NCI-H524 treated with DMSO at 0.1 percent for 48 hours (cell line): ENCODE results near the gene EPB41L3.
A peak's percentile ranks its signal among the peaks of the same experiment; 100 is the strongest.

Source experiments
- DNase-seq: peaks from one replicate; lab custom pipeline; 2025; lab: John Stamatoyannopoulos, UW

EPB41L3 gene

GRCh38 chr18:5451871-5452270, 91.9 kb downstream of the EPB41L3 start:
- DNase-seq, result no peak

DNA sequence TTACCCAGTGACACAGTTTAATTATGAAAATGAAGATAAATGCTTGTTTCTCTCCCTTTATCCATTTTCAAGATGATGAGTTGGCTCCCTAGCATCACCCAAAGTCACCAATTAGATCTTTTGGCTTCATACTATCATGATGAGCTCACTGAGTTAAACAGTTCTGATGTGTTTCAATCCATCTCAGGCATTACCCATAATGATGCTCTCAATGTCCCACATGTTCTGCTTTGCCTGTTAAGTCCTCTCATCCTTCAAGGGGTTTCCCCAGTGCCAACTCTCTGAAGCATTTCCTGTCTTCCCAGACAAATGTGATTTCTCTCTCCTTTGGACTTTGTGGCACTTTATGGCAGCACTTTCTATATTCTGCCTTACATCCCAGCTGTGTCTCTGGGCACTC, 92.6 kb downstream of the EPB41L3 start:
- no peak for DNase-seq

GRCh38 chr18:5449858-5450509, 93.8 kb downstream of the EPB41L3 start:
- DNase-seq, result no peak

DNA sequence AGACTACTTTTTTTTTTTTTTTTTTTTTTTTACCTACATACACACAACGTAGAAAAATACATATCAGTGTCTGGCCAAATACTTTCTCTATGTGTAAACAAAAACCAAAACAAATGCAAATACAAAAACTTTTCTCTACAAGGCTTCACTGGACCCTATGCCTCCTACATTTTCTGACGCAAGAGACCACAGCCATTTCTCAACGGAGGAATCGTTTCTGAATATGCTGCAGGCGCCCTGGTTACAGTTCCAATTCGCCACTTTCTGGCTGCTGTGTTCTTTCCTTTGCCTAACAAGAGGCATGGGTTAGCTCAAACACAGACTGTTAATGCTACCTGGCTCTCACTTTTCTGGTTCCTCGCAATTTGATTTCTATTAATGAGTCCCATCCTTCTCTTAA, 96.4 kb downstream of the EPB41L3 start:
- no peak for DNase-seq

DNA sequence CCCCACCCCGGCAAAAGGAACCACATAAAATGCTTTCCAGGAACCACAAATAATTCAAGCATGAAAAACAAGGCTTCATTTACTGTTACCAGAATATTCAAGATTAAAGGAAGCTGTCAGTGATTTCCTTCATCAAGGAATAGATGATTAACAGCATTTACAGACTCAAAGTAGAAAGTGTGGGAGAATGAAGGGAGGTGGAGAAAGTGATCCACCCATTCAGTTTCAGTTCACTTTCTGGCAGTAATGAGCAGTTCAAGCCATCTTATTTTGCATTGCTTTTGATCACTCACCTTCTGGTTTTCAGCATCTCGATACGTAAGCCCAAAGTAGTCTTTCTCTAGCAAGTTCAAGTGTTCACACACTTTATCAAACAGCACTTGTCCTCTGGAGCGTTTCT, 99.0 kb downstream of the EPB41L3 start:
- DNase-seq, result no peak

DNA sequence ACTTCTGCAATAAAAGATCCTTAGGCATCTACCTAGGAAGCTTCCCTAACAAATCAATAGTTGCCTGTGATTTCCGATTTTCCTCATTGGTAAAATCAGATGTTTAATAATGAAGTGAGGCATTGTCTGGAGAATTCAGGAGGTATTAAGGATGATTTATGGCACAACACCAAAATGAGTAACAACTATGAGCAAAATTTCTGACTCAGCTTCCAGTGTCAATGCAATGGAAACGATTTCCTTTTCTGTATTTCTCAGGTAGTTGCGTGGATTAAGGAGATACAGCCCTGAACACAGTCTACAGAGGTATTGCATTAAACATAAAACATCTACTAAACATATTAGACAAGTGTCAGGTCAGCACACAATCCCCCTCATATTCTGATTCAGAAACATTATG, 99.5 kb downstream of the EPB41L3 start:
- no peak for DNase-seq

- no peak for DNase-seq
Observed at GRCh38 chr18:5439986-5440696, 103.7 kb downstream of the EPB41L3 start.

- DNase-seq, result no peak
Observed at GRCh38 chr18:5434425-5434824, 109.4 kb downstream of the EPB41L3 start.

DNA sequence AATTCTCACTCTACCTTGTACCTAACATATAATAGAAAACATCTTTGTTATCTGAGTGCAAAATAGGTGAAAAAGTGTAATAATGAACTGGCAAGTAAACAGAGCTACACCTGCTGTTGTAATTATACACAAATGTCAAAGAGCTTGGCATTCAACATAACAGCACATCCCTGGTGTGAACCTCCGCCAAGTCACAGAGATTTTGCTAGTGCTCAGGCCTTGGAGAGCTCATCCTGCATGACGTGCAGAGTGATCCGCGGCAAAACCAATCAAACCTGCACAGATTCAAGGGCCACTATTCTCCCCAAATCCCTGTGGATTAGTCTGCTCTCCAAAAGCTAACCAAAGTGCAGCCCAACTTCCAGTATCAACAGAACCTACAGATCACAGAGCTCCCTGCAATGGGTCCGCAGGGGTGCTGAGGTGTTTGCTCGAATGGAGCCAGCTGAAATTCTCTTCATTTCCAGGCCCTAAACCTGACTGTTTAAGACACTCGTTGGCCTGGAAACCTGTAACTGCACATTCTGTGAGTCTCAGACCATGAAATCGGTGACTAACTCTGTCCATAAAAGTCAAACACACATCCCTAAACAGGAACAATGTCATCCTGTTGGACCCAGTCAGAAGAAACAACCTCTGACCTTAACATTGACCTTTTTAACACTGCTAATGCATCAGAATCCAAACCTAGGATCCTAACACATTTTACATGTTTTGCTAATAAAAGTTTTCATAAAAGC, 111.8 kb downstream of the EPB41L3 start:
- DNase-seq, result no peak

DNA sequence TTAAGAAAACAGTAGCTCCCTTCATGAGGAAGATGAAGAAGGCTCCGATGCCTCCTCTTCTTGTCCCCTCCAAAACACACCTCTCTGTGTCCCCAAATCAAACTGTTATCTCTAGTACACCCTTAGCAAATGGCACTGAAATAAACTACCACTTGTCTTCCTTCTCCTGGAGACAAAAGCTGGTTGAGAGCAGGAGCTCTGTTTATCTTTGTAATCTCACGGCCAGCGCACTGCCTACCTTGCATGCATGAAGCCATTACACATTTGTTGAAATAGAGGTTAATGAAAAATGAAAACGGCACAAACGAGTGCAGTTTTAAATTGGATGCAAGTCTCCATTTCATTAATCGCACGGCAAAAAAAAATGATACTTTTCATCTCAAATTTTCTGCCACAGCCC, 113.7 kb downstream of the EPB41L3 start:
- no peak for DNase-seq

GRCh38 chr18:5429681-5430080, 114.1 kb downstream of the EPB41L3 start:
- peak; percentile 41 for DNase-seq

DNA sequence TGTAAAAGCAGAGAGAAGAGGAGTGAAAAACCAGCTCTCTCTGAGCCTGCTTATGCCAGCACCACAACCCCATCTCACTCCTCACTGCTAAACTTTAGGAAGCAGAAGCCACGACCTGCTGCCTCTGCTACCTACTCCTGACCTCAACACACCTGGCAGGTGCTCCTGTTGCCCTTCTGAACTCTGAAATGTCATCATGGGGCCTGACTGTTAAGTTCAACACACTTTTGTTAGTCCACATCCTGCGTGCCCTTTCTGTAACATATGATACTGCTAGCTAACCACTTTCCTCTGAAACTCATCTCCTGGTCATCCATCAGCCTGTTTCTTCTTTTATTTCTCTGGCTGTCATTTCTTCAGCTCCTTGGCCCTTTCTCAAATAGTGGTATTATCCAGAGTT, 118.1 kb downstream of the EPB41L3 start:
- DNase-seq, result no peak

GRCh38 chr18:5424903-5425664, 118.7 kb downstream of the EPB41L3 start:
- DNase-seq, result no peak

GRCh38 chr18:5422626-5423025, 121.2 kb downstream of the EPB41L3 start:
- no peak for DNase-seq

DNA sequence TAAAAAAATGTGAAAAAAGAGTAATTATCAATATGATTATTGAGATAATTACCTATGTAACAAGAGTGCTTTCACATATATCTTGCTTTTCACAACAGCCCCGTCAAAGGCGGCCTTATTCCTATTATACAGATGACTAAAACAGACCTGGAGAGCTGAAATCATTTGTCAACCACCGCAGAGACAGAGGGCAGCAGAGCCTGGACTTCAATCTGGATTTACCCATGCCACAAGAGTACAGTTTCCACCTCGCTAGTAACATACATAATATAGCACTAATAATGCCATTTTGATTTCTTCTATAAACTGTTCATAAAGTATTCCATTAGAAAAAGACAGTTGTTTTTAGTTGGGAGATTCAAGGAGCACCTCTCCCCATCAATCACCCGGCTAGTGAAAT, 121.8 kb downstream of the EPB41L3 start:
- DNase-seq, result no peak

- no peak for DNase-seq
Observed at GRCh38 chr18:5420906-5421305, 122.9 kb downstream of the EPB41L3 start.

DNA sequence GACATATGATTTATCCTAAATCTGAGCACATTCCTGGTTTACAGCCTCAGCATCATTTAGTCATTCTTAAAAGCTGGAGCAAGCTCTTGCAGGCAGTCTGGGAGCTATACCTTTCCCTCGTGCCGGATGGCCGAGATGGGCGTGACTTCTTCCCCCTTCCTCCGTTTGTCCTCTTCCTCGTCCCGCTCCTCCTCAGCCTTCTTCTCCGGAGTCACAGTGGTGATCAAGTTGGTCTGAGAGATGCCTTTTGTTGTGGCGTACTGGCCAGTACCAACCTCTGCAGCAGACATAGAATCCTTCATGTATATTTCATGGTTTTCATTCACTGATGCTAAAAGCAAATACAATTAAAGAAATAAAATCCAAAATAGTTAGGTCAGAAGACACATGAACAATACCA, 124.2 kb downstream of the EPB41L3 start:
- no peak for DNase-seq

DNA sequence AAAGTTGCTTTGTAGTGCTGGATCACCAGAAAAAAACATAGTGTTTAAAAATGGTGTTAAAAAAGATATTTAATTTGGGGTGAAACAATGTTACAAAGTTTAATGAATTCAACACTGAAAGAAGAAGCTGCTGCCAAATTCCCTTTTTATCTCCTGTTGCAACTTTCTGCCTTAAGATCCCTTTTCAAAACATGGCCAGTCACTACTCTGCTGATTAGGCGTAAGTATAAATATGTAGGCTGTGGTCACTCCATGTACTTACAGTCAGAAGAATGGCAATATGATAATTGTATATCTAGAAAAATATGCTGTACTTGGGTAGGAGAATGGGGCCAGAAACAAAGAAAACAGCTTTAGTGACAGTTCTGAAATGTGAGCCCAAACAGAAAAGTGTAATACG, 124.8 kb downstream of the EPB41L3 start:
- DNase-seq, result no peak

DNA sequence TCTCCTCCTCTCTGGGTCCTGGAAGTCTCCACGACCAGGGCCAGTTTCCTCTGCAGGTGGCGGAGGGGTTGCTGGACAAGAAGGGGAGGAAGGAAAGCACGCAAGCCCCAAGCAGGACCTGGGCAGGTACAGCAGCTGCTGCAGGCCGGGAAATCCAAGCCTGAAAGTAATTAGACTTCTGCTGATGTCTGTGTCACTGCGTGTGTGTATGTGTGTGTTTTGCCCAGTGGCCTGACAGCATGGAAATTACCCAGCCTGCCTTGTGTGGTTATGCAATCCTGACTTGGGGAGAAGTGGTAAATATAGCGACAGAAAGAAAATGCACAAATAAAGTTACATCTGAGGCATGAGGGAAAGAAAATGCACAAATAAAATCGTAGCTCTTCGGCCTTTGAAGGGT, 126.5 kb downstream of the EPB41L3 start:
- no peak for DNase-seq

DNA sequence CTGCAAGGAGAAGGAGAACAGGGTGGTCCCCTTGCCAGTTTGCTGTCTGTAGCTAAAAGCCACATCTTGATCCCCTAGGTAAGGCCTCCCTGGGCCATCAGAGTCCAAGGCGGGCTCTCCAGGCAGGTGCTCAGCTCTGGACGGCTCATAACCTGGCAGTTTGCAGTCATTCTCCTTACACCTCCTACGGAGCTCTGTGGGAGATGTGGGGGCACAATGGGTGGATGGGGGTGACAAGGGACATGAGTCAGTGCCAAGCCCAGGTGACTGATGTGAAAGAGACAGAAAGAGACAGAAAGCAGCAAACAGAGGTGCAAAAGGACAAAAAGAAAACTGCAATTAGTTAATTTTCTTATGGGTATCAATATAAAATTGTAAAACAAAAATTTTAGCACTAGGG, 127.7 kb downstream of the EPB41L3 start:
- no peak for DNase-seq

DNA sequence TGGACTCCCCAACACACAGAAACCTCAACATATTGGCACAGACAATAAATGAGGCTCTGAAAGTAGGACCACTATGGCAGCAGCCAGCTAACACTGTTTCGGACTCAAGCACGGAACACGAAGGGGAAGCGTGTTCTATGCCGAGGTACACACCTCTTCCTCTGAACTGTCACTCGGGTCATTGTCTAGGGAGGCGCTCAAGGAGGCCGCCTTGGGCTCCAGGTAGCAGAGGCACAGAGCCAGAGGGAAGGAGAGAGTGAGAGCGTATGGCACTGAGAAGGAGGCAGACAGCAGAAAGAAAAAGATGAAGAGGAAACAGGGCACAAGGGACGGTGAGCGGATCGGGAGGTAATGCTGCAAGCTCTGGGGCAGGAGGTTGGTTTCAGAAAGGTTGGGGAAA, 128.1 kb downstream of the EPB41L3 start:
- DNase-seq, result no peak

DNA sequence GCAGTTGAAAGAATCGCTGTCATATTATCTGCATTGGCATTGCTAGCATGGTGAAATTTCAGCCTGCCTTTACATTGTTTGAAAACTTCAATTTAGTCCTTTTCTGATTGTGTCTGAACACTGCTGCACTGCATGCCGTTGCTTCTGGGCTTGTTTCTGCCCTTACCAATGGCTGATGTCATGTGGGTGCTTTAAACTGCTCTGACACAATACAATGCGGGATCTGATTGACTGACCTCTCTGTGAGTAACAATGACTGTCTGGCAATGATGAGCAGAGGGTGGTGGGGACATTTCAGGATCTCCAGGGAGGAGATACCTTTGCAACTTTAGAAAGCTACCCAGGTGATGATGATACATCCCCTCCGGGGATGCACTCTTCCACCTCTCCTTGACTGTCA, 128.8 kb downstream of the EPB41L3 start:
- no peak for DNase-seq

DNA sequence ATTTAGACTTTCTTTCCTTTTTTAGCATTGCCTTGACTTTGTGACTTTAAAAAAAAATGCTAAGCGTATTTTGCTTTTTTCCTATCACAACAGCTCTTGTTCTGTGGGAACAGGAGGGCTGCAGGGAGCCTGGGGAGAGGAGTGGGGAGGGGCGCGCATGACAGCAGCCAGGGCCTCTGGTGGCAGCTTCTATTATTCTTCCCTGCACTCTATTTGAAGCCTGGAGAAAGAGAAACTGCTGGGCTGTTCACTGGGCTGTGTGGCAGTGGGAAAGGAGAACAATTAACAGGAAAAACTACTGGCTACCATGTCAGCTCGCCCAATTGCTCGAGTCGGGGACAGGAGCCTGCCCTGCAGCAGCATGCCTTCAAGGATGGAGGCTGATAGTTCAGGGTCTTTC, 129.3 kb downstream of the EPB41L3 start:
- no peak for DNase-seq
